Measurements from ENCODE around the gene PLCXD1. TPM values are rescaled to one million over a fixed set of nuclear protein-coding genes. Genes with fewer than 3 reads are reported as not detected.
"Not testable (repeated sequence)": the region's sequence is repeated elsewhere in the genome, so short reads cannot be mapped to it uniquely, and the experiment has no call there.

PLCXD1 gene
- total RNA-seq, 1 experiment from 2014 or later, result 6.5 TPM

DNA sequence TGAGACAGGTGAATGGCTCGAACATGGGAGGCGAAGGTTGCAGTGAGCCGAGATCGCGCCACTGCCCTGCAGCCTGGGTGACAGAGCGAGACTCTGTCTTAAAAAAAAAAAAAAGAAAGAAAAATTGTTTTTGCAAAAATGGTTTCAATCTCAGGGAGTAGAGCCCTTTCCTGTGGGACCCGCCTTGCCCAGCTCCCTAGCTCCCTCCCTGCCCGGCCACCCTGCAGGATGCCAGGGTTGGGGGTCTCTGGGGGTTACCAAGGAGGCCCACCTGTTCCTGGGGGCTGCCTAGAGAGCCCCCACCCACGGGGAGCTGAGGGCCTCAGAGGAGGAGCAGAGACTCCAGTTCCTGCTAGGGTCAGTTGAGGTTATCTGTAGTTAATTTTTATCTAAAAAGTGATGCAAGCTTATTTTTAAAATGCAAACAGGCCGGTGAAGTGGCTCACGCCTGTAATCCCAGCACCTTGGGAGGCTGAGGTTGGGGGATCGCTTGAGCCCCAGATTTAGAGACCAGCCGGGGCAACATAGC is 18.7 kb upstream of the PLCXD1 start:
- no peak for DNase-seq (ENCODE audit: extremely low read depth, low read depth)

GRCh38 chrX:264006-264405 is 17.2 kb upstream of the PLCXD1 start:
- not testable (repeated sequence) for DNase-seq (ENCODE audit: extremely low read depth, low read depth)

GRCh38 chrX:264634-265455 is 16.3 kb upstream of the PLCXD1 start:
- peak; percentile 63 for DNase-seq (ENCODE audit: extremely low read depth, low read depth)

DNA sequence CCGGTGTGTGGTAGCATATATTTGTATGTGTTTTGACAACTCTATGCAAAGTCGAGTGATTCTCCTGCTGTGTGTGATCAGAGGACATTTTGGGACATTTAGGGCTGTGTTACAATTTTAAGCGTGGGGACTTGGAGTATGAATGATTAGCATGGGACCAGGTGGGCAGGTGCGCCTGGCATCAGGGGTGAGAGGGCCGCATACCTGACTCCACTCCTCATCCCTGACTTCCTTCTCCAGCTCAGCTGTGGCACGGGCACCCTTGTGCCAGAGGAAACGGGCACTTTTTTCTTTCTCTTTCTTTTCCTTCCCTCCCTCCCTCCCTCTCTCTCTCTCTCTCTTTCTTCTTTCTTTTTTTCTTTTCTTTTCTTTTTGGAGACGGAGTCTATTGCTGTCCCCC is 15.7 kb upstream of the PLCXD1 start:
- DNase-seq (ENCODE audit: extremely low read depth, low read depth), result no peak

GRCh38 chrX:267771-268261 is 13.4 kb upstream of the PLCXD1 start:
- no peak for DNase-seq (ENCODE audit: extremely low read depth, low read depth)

- no peak for DNase-seq (ENCODE audit: extremely low read depth, low read depth)
Measured at GRCh38 chrX:270848-271367, 10.3 kb upstream of the PLCXD1 start.

DNA sequence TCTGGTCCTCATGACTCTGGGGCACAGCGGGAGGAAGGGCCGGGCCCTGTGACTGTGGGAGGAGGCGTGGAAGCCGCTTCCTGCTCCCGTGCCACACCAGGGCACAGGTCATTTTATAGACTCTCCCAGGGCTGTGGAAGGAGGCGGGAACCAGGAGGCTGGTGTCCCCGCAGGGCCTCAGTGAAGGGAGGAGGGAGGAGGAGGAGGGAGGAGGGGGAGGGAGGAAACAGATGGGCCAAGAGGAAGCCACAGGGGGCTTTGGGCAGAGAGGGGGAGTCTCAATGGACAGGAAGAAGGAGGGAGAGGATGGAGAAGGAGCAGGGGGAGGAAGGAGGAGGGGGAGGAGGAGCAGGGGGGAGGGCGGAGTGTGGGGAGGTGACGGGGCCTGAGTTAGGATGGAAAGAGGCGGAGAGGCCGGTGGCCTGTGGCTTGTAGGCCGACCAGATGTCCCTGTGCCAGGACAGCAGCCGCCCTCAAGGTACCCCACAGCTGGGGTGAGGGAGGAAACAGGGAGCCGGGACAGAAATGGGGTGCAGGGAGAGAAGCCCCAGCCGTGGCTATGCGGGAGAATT is 6.2 kb upstream of the PLCXD1 start:
- no peak for DNase-seq (ENCODE audit: extremely low read depth, low read depth)

DNA sequence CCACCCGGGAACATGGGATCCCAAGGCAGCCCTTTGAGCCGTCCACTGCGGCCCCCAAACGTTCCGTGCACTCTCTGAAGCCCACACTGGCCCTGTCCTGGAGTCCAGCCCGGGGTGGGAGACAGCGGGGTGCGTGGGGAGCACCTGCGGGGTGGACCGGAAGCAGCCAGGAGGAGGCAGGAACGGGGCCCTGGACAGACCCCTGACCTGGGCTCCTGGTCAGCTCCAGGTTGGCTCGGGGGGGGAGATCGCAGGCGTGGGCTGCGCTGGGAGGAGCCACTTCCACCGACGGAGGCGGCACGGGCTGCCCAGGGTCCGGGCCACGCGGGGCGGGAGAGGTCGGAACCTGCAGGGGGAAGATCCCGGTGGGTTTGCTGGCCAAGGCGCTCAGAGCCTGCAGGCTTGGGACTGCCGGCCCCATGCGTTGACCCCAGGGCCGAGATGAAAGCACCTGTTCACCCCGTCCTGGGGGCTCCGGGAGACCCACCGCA is 5.7 kb upstream of the PLCXD1 start:
- no peak for DNase-seq (ENCODE audit: extremely low read depth, low read depth)

DNA sequence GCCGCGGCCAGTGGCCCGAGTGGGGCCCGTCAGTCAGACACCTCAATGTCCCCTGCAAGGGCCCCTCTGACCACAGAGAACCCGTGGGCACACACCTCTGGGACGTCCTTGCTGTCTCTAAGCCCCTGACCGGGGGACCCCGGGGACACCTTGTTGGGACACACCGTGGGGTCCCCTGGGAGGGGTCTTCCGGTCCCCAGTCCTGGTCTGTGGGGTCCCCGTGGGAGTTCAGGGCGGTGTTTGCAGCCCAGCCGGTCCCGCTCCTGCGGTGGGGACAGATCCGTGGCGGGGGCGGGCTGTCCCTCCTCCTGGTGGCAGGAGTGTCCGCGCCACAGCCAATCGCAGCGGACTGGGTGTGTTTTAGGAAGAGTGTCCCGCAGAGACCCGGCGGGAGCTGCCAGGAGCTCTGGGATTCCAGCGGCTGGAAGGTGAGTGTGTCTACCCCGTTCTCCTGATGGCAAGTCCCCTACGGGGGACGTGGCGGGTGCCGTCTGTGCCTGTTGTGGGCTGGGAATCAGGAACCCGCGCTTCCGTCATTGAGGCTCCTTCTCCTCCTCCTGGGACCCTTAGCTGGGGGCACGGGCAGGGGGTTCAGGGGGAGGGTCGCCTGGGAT is 5.1 kb upstream of the PLCXD1 start:
- DNase-seq (ENCODE audit: extremely low read depth, low read depth), result peak; percentile 52

DNA sequence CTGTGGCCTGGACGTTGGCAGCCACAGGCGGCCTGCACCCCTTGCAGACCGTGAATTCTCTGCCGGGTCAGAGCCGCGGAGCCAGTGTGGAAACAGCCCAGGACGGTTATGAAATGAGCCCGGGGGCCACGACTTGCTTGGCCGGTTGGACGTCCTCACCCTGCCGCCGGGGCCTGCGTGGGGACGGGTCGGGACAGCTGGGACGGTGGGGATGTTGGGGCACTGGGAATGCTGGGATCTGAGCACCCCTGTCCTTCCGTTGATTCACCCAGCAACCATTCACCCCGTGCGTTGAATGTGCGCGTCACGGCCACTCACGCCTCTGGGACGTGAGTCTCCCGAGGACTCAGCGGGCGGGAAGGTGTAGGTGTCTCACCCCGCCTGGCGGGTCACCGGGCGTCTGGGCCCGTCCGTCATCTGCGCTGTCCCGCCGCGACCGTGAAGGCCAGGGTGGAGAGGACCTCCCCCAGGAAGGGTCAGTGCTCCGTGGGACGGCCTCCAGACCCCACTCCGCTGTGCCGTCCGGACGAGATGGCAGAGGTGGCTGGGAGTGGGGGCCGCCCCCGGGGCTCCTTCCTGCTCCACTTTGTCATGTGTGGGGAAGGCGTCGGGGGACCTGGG is 4.5 kb upstream of the PLCXD1 start:
- DNase-seq (ENCODE audit: extremely low read depth, low read depth), result peak; percentile 49

DNA sequence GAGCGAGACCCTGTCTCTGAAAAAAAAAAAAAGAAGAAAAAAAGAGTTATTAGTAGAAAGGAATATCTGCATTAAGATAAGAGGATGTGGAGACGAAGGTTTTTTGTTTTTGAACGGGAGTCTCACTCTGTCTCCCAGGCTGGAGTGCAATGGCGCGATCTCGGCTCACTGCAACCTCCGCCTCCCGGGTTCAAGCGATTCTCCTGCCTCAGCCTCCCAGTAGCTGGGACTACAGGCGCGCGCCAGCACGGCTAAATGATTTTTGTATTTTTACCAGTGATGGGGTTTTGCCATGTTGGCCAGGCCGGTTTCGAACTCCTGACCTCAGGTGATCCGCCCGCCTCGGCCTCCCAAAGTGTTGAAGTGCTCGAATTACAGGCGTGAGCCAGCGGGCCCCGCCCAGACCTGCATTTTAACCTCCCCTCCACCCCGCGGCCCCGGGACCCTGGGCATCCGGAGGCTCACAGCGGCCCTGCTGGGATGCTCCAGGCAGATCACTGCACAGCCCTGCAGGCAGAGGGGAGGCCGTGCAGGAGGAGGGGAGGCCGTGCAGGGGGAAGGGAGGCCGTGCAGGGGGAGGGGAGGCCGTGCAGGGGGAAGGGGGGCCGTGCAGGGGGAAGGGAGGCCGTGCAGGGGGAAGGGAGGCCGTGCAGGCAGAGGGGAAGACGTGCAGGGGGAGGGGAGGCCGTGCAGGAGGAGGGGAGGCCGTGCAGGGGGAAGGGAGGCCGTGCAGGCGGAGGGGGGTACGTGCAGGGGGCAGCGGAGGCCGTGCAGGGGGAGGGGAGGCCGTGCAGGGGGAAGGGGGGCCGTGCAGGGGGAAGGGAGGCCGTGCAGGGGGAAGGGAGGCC is 1.2 kb upstream of the PLCXD1 start:
- DNase-seq (ENCODE audit: extremely low read depth, low read depth), result not testable (repeated sequence)

- DNase-seq (ENCODE audit: extremely low read depth, low read depth), result not testable (repeated sequence)
Measured at GRCh38 chrX:280722-281121, 459 bp upstream of the PLCXD1 start.

DNA sequence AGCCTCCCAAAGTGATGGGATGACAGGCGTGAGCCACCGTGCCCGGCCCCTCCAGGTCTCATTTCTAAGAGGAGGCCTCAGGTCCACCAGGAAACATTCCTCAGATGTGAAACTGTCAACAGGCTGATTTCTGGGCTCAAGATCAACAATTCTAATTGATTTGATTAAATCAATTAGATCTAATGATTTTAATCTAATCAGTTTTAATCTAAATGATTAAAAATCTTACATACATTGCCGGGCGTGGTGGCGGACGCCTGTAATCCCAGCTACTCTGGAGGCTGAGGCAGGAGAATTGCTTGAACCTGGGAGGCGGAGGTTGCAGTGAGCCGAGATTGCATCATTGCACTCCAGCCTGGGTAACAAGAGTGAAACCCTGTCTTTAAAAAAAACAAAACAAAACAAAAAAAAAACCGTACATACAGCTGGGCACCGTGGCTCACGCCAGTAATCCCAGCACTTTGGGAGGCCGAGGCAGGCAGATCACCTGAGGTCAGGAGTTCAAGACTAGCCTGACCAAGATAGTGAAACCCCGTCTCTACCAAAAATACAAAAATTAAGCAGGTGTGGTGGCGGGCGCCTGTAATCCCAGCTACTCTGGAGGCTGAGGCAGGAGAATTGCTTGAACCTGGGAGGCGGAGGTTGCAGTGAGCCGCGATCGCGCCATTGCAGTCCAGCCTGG is 960 bp downstream of the PLCXD1 start:
- DNase-seq (ENCODE audit: extremely low read depth, low read depth), result not testable (repeated sequence)

DNA sequence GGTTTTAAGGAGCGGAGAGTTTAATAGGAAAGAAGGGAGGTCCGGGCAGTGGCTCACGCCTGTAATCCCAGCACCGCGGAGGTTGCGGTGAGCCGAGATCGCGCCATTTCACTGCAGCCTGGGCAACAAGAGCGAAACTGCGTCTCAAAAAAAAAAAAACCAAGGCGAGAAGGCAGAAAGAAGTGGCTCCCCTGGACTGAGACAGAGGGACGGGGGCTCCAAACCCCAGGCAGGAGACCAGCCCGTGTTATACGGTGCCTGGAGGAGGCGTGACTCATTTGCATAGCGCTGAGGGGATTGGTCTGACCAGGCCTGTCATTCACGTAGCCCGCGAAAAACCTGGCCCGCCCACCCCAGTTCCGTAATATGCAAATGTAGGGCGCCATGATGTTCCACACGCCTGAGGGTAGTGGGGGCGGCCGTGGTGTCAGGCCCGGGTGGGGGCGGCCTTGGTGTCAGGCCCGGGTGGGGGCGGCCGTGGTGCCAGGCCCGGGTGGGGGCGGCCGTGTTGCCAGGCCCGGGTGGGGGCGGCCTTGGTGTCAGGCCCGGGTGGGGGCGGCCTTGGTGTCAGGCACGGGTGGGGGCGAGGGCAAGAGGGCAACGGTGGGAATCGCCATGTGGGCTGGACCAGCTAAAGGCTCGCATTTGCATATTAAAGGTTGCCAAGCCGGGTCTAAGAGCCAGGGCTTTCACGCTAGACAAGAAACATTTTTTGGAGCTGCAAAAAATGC is 2.1 kb downstream of the PLCXD1 start:
- no peak for DNase-seq (ENCODE audit: extremely low read depth, low read depth)

DNA sequence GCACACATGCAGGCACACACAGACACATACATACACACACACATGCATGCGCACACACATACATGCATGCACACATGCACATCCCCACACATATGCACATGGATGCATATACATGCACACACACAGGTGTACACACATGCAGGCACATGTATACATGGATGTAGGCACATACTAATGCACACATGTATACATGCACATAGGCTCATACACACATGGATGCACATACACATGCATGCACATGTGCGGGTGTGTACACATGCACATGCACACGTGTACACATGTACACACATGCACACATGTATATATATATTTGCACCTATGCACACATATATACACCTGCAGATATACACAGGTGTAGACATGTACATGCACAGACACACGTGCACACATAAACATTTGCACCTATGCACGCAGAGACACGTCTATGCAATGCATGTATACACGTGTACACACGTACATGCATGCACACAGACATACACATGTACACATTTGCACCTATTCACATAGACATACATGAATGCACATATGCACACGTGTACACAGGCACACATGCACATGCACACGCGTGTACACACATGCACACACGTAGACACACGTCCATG is 4.0 kb downstream of the PLCXD1 start:
- DNase-seq (ENCODE audit: extremely low read depth, low read depth), result no peak

GRCh38 chrX:287670-288069 is 6.5 kb downstream of the PLCXD1 start:
- DNase-seq (ENCODE audit: extremely low read depth, low read depth), result no peak

DNA sequence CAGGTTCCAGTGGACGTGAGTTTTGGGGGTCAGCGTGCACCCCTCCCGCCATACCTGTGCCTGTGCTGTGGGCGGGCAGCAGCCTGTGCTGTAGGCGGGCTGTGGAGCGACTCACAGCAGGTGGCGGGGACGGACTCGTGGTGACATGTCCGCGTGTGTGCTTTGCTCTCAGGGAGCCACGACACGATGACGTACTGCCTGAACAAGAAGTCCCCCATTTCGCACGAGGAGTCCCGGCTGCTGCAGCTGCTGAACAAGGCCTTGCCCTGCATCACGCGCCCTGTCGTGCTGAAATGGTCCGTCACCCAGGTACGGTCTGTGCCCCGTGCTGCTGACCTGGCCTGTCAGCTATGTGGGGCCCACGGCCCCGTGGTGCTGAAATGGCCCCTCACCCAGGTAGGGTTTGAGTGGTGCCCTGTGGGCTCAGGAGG is 7.4 kb downstream of the PLCXD1 start:
- DNase-seq (ENCODE audit: extremely low read depth, low read depth), result no peak
